GM12878 (cell line): ENCODE measurements around the gene PRKG1. TPM values are rescaled to one million over a fixed set of nuclear protein-coding genes. Genes with fewer than 3 reads are reported as not detected.

ENCODE experiments used
- ATAC-seq: fragments of 200-7000 bp; cut with Tn5 transposase; 3 replicates; pipeline ENCODE4 v1.9.1; 2020; ENCODE audit warnings: mild to moderate bottlenecking, moderate library complexity
- BruUV-seq: library from RNA; stranded (reverse); fragments of 400-500 nt; replicated peaks from 2 replicates; lab custom pipeline; 2021; lab: Mats Ljungman, UMichigan
- CTCF ChIA-PET: fragments of 300-600 bp; sonication (Branson Sonifier 250); formaldehyde crosslinking; extraction: SDS; loops from one replicate; lab custom pipeline; 2021; ENCODE audit warnings: inconsistent platforms; lab: Yijun Ruan, JAX
- POLR2A ChIA-PET: fragments of 350-600 bp; formaldehyde crosslinking; extraction: SDS; loops from one replicate; lab custom pipeline; 2021; ENCODE audit warnings: inconsistent platforms; lab: Charles Lee
- RAD21 ChIA-PET: fragments of 300-600 bp; sonication (Branson Sonifier 250); formaldehyde crosslinking; loops from one replicate; lab custom pipeline; 2023; ENCODE audit warnings: antibody characterized with exemption; ENCODE audit not compliant: unreplicated experiment; lab: Charles Lee
- SMC1A ChIA-PET: fragments of 300-600 bp; sonication (Branson Sonifier 250); formaldehyde crosslinking; loops from one replicate; lab custom pipeline; 2023; ENCODE audit not compliant: unreplicated experiment, uncharacterized antibody; lab: Charles Lee
- DNase-seq: peaks from one replicate; pipeline ENCODE4 v3.0.0-alpha.2; 2011; ENCODE audit warnings: low read depth, low spot score
- FAIRE-seq: peaks from 3 replicates; lab custom pipeline; 2011; peaks lifted over from hg19 to GRCh38; lab: Jason Lieb, UNC
- H2AFZ ChIP-seq: 2 replicates; pipeline ENCODE4 v1.6.0; 2011; ENCODE audit warnings: low read depth, low read length, control low read depth; ENCODE audit not compliant: control insufficient read depth
- H3K27ac ChIP-seq: 2 replicates; pipeline ENCODE4 v1.5.1; 2011; ENCODE audit warnings: control low read depth; ENCODE audit not compliant: control insufficient read depth, insufficient read depth
- H3K27me3 ChIP-seq, 2 experiments: replicated peaks in 1 of 2; 2 replicates each; pipeline versions ENCODE4 v1.6.0 to v1.6.1; 2011; ENCODE audit warnings: low read length in 1 of 2; ENCODE audit not compliant: control insufficient read depth in 2 of 2, insufficient read depth in 2 of 2
- H3K36me3 ChIP-seq, 2 experiments: 2 replicates each; pipeline ENCODE4 v1.5.1; 2011; ENCODE audit warnings: low read length in 1 of 2; ENCODE audit not compliant: control insufficient read depth in 2 of 2, insufficient read depth in 2 of 2
- H3K4me1 ChIP-seq: 2 replicates; pipeline ENCODE4 v1.6.1; 2011; ENCODE audit warnings: mild to moderate bottlenecking, low read length, moderate library complexity, mixed read lengths; ENCODE audit not compliant: control insufficient read depth, insufficient read depth
- H3K4me2 ChIP-seq: 2 replicates; pipeline ENCODE4 v1.6.0; 2011; ENCODE audit warnings: control low read depth; ENCODE audit not compliant: control insufficient read depth, insufficient read depth
- H3K4me3 ChIP-seq: fragments of 200-600 bp; sonication (generic); 2 replicates; pipeline ENCODE4 v1.5.1; 2016
- H3K79me2 ChIP-seq: 2 replicates; pipeline ENCODE4 v1.6.0; 2011; ENCODE audit warnings: low read length; ENCODE audit not compliant: control insufficient read depth, insufficient read depth
- H3K9ac ChIP-seq: 2 replicates; pipeline ENCODE4 v1.8.0; 2011; ENCODE audit warnings: low read length, control low read depth, mixed read lengths; ENCODE audit not compliant: control insufficient read depth, insufficient read depth
- H3K9me3 ChIP-seq: replicated peaks from 3 replicates; pipeline ENCODE4 v1.5.1; 2011; ENCODE audit warnings: mild to moderate bottlenecking, low read length; ENCODE audit not compliant: control insufficient read depth, insufficient read depth
- H4K20me1 ChIP-seq: 2 replicates; pipeline ENCODE4 v1.6.0; 2011; ENCODE audit not compliant: control insufficient read depth, insufficient read depth
- ASH2L ChIP-seq: fragments of 300-600, 200-600 bp; sonication (generic); IDR thresholded peaks from 2 replicates; pipeline ENCODE4 v1.6.1; 2017; ENCODE audit warnings: low read depth, mild to moderate bottlenecking, borderline replicate concordance
- GATAD2B ChIP-seq: fragments of 450-650 bp; conservative IDR thresholded peaks from 2 replicates; pipeline ENCODE4 v1.6.1; 2017; ENCODE audit warnings: low read depth, mild to moderate bottlenecking, moderate library complexity
- HSF1 ChIP-seq: fragments of 150-350 bp; IDR thresholded peaks from 2 replicates; pipeline ENCODE4 v1.6.1; 2014; ENCODE audit warnings: mild to moderate bottlenecking, low read depth, low read length
- MYB ChIP-seq: fragments of 150-350 bp; IDR thresholded peaks from 2 replicates; pipeline ENCODE4 v1.6.1; 2014; ENCODE audit warnings: mild to moderate bottlenecking, low read depth, low read length, borderline replicate concordance
- NKRF ChIP-seq: fragments of 450-650 bp; conservative IDR thresholded peaks from 2 replicates; pipeline ENCODE4 v1.6.1; 2017; ENCODE audit warnings: mild to moderate bottlenecking, moderate library complexity
- RAD51 ChIP-seq: fragments of 450-650 bp; IDR thresholded peaks from 2 replicates; pipeline ENCODE4 v1.6.1; 2016; ENCODE audit warnings: moderate library complexity, mild to moderate bottlenecking, inconsistent platforms
- STAT1 ChIP-seq: fragments of 450-650 bp; conservative IDR thresholded peaks from 2 replicates; pipeline ENCODE4 v1.6.1; 2014; ENCODE audit warnings: antibody characterized with exemption, mild to moderate bottlenecking
- SUPT20H ChIP-seq: IDR thresholded peaks from 2 replicates; pipeline ENCODE4 v1.6.1; 2011; ENCODE audit warnings: low read depth, mild to moderate bottlenecking, low read length, moderate library complexity, borderline replicate concordance; ENCODE audit not compliant: control insufficient read depth
- ZNF207 ChIP-seq: fragments of 450-650 bp; IDR thresholded peaks from 2 replicates; pipeline ENCODE4 v1.6.1; 2014; ENCODE audit warnings: antibody characterized with exemption, mild to moderate bottlenecking, borderline replicate concordance
- WGBS: methylation state at CpG from one replicate; pipeline ENCODE4 v1.1.6; 2016; ENCODE audit warnings: low lambda C conversion rate; ENCODE audit not compliant: insufficient replicate concordance, insufficient coverage; ENCODE audit errors: missing lambda C conversion rate; 5-methylcytosine and 5-hydroxymethylcytosine counted together
- in situ Hi-C: fragments of 300-500 bp; cut with MboI; formaldehyde crosslinking; loops from 9 replicates; pipeline ENCODE4 v1.14.3; 2018; ENCODE audit warnings: mixed read lengths
- intact Hi-C: fragments of 100-400 bp; cut with micrococcal nuclease; formaldehyde crosslinking; loops from one replicate; pipeline ENCODE4 v1.14.2; 2022; ENCODE audit not compliant: unreplicated experiment
- polyA plus RNA-seq, 11 experiments: library from polyadenylated mRNA; depleted of rRNA in 4 of 11; unstranded in 6 of 11; stranded (reverse) in 5 of 11; fragments of >200 nt; fragmentation: Nextera tagmentation in 4 of 11; fragmentation: Illumina TruSeq in 1 of 11; extraction: Ambion mirVana in 4 of 11; extraction: Trizol in 1 of 11; gene quantifications; 1 replicate in 1 of 11; 2 replicates in 10 of 11; pipeline versions ENCODE4 v1.2.1 to v1.2.3, GENCODE V29; 2011 to 2016; ENCODE audit warnings: inconsistent platforms in 2 of 11, missing spikeins in 2 of 11, low read depth in 1 of 11
- total RNA-seq, 4 experiments: library from RNA; depleted of rRNA in 3 of 4; stranded (reverse); fragments of >200 nt in 3 of 4; fragmentation: Illumina TruSeq in 1 of 4; extraction: Trizol in 1 of 4; gene quantifications; 2 replicates each; pipeline versions ENCODE4 v1.2.1 to v1.2.3, GENCODE V29; 2013 to 2021

The PRKG1 gene
- total and polyA plus RNA-seq, 10 of the 15 experiments (the other 5 are each of a cell fraction or from before 2014, with no cell fraction given): 0.04 to 0.05 TPM; not detected in 8

GRCh38 chr10:51875610-51876009, 801.3 kb downstream of the PRKG1 start:
- BruUV-seq: no TSS peak
- Histone ChIP-seq H4K20me1 (no peaks in the 10 kb centered on the region; the same call in 1 of the 2 replicates), H3K79me2 (no peaks in the 10 kb centered on the region), H2AFZ (no peak overlapping the region), H3K27me3 (no peaks in the 10 kb centered on the region), H3K9ac (no peak overlapping the region), H3K9me3 (no peaks in the 10 kb centered on the region), H3K4me2 (no peak overlapping the region), H3K4me3 (no peak overlapping the region), H3K4me1 (no peaks in the 10 kb centered on the region; the same call in 1 of the 2 replicates), H3K27ac (no peak overlapping the region), H3K36me3 (no peaks in the 10 kb centered on the region)
- POLR2A ChIA-PET: no interaction called here
- DNase-seq (no peak), FAIRE-seq (no peak), ATAC-seq (no peak)
- TF ChIP-seq GATAD2B: no peak
- in situ Hi-C loops (no loop called here), intact Hi-C loops (no loop called here)
- 53% methylated on average over 5 of the region's 5 CpGs for WGBS
- RAD21 ChIA-PET: interaction anchor here (0.6 to 1.1 kb wide), 2 partner anchors 13 to 185 kb away, joined by 3 to 4 read pairs; no protein-coding TSS in a partner anchor
- SMC1A ChIA-PET: interaction anchor here (0.6 to 3.4 kb wide), 5 partner anchors 15 to 486 kb away, joined by 3 to 17 read pairs (median 4); partner anchors contain the start of gene CSTF2T
- CTCF ChIA-PET: interaction anchor here (1.2 to 2.6 kb wide), 5 partner anchors 11 to 487 kb away, joined by 3 to 10 read pairs (median 3); no protein-coding TSS in a partner anchor

GRCh38 chr10:51876503-51876902, 802.2 kb downstream of the PRKG1 start:
- no peak overlapping the region for H3K27ac ChIP-seq
- WGBS: 57% methylated on average over 4 of the region's 4 CpGs
- ChIA-PET POLR2A (no interaction called here), SMC1A (interaction anchor here (1.1 to 3.4 kb wide), 4 partner anchors 15 to 487 kb away, joined by 3 to 17 read pairs (median 6); partner anchors contain the start of gene CSTF2T), CTCF (interaction anchor here (0.5 to 2.6 kb wide), 5 partner anchors 8 to 488 kb away, joined by 3 to 10 read pairs (median 3); no protein-coding TSS in a partner anchor), RAD21 (no interaction called here)
- no peak overlapping the region for H2AFZ ChIP-seq
- no peak overlapping the region for H3K4me2 ChIP-seq
- DNase-seq (no peak), FAIRE-seq (no peak), ATAC-seq (no peak)
- no peak overlapping the region for H3K9ac ChIP-seq
- intact Hi-C loops (no loop called here), in situ Hi-C loops (no loop called here)
- no TSS peak for BruUV-seq
- H3K36me3 ChIP-seq: no peaks in the 10 kb centered on the region
- no peaks in the 10 kb centered on the region; the same call in 1 of the 2 replicates for H3K4me1 ChIP-seq
- H3K4me3 ChIP-seq: no peak overlapping the region
- no peaks in the 10 kb centered on the region for H3K27me3 ChIP-seq
- no peaks in the 10 kb centered on the region for H3K79me2 ChIP-seq
- H3K9me3 ChIP-seq: no peaks in the 10 kb centered on the region
- H4K20me1 ChIP-seq: no peaks in the 10 kb centered on the region
- no peak for TF ChIP-seq HSF1
- no peak for TF ChIP-seq RAD51
- no peak for TF ChIP-seq NKRF
- TF ChIP-seq MYB: no peak
- TF ChIP-seq STAT1: no peak
- no peak for TF ChIP-seq ZNF207
- TF ChIP-seq SUPT20H: no peak
- TF ChIP-seq ASH2L: no peak
